ENCODE measurements around the gene NKD1.

Gene NKD1, protein sequence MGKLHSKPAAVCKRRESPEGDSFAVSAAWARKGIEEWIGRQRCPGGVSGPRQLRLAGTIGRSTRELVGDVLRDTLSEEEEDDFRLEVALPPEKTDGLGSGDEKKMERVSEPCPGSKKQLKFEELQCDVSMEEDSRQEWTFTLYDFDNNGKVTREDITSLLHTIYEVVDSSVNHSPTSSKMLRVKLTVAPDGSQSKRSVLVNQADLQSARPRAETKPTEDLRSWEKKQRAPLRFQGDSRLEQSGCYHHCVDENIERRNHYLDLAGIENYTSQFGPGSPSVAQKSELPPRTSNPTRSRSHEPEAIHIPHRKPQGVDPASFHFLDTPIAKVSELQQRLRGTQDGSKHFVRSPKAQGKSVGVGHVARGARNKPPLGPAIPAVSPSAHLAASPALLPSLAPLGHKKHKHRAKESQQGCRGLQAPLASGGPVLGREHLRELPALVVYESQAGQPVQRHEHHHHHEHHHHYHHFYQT

DNA sequence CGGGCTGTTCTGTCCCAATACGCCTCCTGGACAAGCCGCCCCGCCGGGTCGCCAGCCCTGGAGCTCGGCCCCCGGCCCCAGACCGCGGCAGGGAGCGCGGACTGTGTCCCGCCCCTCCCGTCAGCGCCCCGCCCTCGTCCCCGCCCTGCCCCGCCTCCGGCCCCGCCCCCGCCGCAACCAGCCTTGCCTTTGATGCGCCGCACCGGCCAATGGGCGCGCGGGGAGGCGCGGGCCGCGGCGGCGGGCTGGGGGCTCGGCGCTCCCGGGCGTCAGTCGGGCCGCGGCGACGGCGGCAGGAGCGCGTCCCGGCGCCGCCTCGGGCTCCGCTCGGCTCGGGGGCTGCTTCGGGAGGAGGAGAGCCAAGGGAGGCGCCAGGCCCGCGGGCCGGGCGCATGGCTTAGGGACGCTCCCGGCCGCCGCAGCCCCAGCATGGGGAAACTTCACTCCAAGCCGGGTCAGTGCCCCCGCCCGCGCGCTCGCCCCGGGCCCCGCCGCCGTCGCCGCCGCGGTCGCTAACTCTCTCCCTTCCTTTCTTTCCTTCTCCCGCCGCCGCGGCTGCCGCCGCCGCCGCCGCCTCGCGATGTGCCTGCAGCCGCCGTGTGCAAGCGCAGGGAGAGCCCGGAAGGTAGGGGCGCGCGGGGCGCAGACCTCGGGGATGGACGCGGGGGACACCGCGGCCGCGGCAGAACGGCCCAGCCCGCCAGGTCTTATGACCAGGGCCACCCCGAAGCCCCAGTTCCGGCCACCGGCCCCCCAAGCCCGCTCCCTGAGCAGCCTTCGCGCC lies at the start of gene NKD1:
Gene NKD1, plus strand, starts transcription at position 272 of the 784 bp plus-strand sequence. Its CDS starts 158 bp downstream, at position 430.
- peak; percentile 80 for DNase-seq (ENCODE audit: low spot score)

DNA sequence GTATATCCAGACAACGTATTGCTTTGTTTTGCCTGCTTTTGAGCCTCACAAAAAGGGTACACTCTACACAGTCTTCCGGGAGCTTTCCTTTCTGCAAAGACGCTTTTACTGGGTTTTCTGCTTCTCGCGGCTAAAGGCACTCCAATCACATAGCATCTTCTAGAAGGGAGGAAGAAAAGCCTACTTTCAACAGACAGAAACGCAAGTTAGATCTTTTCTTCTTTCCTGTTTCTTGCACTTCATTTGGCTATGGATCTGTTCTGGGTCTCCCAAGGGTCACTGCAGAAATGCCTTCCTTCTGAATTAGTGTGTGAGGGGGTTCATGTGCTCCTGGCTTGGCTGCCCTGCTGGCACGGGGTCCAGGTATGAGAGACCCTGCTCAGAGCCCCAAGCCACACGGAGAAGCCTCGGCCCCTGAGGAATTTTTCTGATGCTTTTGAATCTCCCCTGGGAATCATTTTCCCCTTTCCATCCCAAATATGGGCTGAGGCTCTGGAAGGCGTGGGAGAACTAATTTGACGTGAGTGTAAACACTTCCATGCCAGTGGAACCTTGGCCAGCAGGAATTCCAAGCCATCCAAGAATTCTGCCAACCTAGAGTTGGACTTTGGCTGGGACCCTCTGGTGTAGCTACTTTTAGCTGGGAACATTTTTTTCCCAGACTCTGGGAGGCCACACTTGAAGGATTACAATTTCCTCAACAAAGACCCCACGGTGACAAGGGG lies 49.6 kb upstream of the NKD1 start:
- no peak for DNase-seq (ENCODE audit: low spot score)

DNA sequence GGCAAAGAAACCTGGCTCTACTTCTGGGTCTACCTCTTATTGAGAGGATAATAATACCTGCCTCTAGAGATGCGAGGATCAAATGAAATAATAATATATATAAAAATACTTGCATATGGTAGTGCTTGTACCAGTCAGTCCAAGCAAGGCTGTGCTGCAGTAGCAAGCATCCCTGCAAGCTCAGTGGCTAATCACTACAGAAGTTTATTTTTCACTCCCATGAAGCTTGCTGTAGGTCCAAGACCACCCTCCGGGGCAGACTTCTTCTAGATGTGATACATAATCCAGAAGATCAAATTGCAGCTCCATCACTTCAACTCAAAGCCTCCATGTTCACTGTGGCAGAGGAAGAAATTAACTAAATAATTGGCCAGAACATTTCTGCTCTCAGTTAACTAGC lies 48.9 kb upstream of the NKD1 start:
- DNase-seq (ENCODE audit: low spot score) = no peak

DNA sequence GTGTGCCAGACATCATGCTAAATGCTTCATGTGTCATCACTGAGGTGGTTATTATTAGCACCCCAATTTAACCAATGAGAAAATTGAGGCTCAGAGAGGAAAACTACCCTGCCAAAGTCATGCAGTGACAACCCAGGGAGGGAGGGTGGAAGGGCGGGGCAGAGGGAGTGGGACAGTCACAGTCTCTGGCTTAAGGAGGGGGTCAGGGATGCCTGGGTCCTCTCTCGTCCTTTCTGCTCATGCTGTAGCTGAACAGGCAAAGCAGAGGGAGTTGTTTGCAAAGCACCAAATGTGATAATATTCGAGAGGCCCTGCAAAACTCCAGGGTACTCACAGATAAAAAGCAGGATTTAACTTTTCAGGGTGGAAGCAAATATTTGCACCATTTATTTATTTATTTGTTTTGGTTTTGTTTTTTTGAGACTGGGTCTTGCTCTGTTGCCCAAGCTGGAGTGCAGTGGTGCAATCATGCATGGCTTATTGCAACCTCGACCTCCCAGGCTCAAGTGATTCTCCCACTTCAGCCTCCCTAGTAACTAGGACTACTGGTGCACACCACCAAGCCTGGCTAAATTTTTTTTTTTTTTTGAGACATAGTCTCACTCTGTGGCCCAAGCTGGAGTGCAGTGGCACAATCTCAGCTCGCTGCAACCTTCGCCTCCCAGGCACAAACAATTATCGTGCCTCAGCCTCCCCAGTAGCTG lies 47.9 kb upstream of the NKD1 start:
- DNase-seq (ENCODE audit: low spot score) = no peak

DNA sequence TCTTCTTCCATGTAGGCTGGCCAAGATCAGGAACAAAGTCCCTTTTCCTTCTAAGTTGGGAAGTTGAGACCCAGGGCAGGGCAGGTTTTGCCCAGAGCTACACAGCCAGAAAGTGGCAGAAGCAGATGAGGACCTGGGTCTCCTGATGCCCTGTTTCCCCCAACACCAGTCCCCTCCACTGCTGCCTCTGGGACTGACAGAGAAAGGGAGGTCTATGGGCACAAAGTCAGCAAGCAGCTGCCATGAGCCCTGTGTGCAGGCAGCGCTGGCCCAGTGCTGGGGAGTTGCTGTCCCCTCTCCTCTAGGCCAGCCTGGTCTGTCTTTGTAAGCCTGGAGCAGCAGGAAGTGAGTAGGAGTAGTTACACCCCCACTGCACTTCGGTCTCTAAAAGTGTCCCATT lies 46.9 kb upstream of the NKD1 start:
- DNase-seq (ENCODE audit: low spot score) = no peak

DNA sequence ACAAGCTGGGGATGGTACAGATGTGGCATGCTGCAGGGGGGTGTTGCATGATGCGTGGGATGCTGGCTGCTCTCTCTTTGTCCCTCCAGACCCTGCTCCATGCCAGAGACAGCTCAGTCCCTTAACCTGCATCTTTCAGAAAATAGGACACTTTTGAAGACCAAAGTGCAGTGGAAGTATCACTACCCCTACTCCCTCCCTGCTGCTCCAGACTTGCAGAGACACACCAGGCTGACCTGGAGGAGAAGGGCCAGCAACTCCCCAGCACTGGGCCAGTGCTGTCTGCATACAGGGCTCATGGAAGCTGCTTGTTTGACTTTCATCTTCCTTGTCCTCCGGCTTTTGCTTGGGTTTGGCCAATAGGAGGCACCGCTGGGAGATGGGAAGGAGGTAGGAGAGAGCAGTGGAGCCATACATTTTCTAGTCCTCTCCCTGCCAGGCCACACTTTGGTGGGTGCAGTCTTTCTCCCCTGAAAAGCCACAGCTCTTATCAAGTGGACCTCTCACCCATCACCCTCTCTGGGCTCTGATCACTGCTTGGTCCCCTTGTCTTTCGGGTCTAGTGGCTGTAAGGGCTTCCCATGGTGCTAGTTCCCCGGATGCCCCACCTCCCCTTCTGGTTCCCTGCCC lies 46.1 kb upstream of the NKD1 start:
- DNase-seq (ENCODE audit: low spot score) = no peak

DNA sequence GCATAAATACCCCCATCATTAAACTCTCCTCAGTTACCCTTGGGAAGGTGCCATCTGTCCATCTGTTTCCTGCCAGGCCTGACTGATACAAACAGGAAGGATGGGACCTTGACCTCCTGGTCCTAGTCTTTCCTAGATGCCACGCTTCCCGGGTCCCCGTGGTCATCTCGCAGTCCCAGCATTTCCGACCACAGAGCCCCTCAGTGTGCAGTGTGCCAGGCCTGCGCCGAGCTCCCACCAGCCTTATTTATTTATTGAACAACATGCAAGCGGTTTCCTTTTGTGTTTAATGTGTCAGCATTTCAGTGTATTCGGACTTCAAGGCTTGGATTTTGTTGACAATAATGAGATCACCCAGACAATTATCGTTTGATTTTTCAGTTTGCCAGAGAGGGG lies 45.6 kb upstream of the NKD1 start:
- DNase-seq (ENCODE audit: low spot score) = no peak

DNA sequence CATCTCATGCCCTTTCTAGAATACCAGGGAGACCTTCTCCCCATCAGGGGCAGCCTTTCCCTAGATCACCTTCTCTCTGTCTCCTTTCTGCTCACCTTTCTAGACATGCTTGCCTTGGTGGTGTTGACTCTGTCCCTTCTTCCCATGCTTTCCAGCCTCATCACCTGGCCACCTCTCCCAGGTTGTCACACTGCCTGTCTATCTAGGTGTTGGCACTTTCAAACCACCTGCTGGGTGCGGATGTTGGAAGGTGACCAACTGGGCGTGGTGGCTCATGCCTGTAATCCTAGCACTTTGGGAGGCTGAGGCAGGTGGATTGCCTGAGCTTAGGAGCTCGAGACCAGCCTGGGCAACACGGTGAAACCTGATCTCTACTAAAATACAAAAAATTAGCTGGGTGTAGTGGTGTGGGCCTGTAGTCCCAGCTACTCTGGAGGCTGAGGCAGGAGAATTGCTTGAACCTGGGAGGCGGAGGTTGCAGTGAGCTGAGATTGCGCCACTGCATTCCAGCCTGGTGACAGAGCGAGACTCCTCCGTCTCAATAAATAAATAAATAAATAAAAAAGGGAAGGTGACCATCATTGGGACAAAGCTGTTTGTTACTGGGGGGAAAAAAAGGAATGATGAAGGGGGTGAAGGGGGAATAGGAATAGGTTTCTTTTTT lies 44.2 kb upstream of the NKD1 start:
- DNase-seq (ENCODE audit: low spot score) = peak; percentile 55

DNA sequence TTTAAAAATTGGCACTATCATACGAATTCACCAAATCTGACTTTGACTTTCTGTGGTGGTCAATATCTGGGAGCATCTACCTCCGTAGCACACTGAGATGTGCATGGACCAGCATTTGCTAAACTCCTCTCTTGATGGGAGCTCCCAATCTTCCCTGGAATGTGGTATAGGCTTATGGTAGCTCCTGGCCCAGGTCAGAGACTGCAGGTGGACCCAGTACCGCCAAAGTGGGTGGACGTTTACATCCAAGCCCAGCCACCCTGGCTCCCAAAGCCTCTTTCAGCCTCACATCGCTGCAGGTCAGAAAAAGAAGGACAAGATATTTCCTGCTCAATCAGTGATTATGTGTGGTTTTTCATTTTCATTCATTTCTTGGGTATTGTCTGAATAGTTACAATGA lies 43.1 kb upstream of the NKD1 start:
- no peak for DNase-seq (ENCODE audit: low spot score)

DNA sequence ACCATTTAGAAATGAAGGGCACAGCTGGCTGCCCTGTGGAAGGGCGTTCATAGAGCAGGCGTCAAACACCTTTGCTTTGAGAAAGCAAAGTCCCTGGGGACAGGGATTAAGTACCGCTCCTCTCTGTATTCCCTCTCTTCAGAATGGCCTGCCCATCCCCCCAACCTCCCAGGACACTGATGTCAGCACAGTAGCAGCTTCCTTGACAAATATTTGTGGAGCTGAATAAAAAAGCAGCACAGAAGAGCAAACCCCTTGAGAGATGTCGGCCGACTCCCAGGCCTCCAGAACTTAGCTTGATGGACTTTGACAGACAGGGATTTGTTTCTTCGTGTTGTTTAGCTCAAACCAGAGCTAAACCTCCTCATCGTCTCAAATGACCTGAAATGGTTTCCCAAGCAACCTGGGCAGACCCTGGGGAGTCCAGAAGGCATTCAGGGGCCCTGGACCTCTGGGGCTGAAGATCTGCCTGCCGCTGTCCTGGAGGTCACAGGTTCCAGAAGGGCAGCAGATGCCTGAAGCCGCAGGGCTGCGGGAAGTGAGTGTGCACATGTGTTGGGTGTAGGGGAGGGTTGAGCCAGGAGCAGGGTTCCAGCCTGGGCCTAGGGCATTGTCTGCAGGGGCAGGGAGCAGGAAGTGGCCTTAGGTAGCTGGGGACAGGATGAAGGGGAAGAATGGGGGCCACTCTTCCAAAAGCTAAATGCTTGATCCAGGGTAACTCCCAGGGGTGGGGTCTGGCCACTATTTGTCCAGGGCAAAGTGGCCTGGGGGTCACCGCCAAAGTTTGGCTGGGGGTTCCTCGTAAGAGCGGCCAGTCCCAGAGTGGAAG lies 42.3 kb upstream of the NKD1 start:
- DNase-seq (ENCODE audit: low spot score) = no peak

DNA sequence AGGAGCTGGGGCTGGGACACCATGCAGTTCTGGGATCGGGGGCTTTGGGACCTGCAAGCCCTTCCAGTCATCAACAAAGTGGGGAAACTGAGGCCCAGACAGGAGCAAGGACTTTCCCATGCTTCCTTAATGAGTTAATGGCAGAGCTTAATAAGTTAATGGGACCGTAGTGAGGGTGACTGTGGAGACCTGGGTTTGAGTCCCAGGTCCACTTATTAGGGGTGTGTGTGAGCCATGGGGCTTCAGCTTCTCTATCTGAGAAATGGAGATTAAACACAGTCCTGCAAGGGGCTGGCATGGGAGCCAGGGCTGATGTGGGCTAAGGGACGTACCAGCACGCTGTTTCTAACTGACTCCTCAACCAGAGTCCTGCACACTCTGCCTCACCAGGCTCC lies 41.7 kb upstream of the NKD1 start:
- no peak for DNase-seq (ENCODE audit: low spot score)

DNA sequence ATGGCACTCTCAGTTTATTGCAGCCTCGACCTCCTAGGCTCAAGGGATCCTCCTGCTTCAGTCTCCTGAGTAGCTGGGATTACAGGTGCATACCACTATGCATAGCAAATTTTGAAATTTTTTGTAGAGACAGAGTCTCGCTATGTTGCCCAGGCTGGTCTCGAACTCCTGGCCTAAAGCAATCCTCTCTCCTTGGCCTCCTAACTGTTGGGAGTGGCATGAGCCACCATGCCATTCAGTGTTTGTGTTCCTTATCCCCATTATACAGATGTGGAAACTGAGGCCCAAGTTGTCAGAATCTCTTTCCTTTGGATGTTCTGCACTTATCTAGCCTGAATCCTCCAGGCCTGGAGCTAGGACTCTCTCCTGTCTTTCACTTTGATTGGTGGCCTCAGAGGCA lies 40.8 kb upstream of the NKD1 start:
- DNase-seq (ENCODE audit: low spot score) = no peak

DNA sequence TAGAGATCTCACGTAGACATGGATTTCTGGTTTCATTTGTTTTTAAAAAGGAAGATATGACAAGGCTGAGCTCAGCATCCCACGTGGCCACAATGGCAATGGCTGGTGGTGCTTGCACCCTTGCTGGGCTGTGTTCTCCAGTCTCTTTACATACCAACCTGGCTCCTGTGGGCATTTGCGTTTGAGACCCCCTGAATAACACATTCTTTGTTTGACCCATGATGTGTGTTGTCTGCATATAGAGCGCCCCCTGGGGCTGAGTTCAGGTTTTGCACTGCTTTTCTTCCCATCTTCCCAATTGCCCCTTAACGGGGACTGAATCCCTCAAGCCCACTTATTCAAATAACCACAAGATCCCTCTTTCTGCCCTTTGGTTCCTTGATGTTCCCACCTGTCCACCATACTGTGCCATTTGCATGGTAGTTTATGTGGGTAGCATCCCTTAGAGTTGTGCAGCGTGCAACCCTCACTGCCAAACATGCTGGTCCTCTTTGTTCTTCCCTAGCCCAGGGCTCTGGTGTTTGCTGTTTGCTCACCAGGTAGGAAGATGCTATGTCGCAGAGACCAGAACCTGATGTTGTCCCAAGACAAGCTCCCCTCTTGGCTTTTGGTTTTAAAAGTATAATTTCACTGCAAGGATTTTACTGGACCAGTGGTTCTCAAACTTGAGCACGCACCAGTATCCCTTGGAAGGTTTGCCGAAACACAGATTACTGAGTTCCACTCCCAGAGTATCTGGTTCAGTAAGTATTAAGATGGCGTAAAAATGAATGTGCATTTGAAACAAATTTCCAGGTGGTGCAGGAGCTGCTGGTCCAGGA lies 38.5 kb upstream of the NKD1 start:
- no peak for DNase-seq (ENCODE audit: low spot score)

DNA sequence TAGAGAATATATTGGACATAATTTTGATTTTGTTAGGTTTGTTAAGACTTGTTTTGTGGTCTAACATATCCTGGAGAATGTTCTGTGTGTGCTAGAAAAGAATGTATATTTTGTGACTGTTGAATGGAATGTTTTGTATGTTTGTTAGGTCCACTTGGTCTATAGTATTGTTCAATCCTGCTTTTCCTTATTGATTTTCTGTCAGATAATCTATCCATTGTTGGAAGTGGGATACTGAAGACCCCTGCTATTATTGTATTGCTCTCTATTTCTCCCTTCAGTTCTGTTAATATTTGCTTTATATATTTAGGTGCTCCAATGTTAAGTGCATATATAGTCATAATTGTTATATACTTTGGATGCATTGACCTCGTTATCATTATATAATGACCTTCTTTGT lies 33.0 kb upstream of the NKD1 start:
- no peak for DNase-seq (ENCODE audit: low spot score)

DNA sequence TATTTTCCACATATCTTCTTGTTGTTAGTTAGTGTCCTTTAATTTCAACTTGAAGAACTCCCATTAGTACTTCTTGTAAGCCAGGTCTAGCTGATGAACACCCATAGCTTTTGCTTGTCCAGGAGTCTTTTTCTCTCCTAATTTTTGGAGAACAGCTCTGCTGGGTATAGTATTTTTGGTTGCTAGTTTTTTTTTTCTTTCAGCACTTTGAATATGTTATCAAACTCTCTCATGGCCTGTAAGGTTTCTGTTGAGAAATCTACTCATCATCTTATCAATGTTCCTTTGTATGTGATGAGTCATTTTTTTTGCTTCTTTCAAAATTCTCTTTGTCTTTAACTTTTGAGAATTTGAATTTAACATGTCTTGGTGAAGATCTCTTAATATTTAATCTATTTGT lies 31.8 kb upstream of the NKD1 start:
- no peak for DNase-seq (ENCODE audit: low spot score)

DNA sequence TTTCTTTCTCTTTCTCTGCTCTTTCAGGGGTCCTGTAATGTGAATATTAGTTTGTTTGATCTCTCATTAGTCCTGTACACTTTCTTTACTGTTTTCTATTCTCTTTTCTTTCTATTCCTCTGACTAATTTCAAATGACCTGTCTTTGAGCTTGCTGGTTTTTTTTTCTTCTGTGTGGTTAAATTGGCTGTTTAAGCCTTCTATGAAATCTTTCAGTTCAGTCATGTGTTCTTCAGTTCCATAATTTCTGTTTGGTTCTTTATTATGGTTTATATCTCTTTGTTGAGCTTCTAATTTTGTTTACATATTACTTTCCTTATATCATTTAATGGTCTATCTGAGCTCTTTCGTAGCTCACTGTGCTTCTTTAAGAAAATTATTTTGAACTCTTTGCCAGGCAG lies 31.3 kb upstream of the NKD1 start:
- DNase-seq (ENCODE audit: low spot score) = no peak

DNA sequence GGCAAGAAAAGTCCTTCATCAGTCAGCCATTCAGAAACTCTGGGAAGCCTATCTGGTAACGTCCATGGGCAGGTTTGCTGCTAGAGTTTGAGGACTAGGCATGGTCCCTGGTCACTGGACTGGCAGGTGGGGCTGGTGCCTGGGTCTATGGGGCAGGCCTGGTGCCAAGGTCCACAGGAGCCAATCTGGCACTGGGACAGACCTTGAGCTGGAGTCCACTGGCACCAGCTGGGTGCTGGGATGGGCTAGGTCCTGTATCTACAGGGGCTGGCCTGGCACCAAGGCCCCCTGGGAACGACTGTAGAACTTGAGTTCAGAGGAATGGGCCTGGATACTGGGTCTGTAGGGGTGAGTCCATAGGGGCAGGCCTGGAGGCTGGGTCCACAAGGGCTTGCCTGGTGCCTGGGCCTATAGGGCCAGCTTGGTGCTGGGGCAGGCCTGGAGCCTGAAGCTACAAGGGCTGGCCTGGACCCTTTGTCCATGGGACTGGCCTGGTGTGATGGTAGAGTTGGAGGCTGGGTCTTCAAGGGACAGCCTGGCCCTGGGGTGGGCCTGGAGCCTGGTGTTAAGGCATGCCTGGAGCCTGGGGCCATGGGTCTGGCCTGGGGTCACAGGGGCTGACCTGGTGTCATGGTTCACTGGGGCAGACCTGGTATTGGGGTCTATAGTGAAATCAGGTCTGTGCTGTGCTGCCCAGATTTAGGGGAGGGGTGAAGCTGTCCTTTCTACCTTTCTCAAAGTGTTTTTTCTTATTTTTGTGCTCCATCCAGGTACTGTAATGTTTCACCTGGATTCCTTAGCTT lies 30.5 kb upstream of the NKD1 start:
- DNase-seq (ENCODE audit: low spot score) = no peak

DNA sequence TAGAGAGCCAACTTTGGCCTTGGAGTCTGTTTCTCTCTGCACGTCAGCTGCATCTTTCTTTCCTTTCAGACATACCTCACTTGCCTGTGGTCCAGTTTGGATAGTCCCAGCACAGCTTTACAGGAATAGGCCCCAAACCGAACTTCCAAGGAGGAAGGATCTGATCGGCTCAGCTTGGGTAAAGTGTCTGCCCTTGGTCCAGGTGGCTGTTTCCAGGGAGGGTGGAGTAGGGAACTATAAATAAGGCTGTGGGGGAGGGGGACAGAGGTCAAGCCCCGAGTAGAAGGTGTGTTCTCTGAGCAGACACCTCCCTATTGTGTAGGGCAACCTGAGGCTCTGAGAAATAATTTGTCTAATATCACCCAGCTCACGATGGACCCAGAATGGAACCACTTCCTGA lies 29.2 kb upstream of the NKD1 start:
- DNase-seq (ENCODE audit: low spot score) = no peak
